Progenitor cell of endocrine pancreas (in vitro differentiated cells): Measurements from ENCODE around the gene MED16. TPM values are rescaled to one million over a fixed set of nuclear protein-coding genes. Genes with fewer than 3 reads are reported as not detected.

ENCODE experiments used
- DNase-seq: peaks from one replicate; pipeline ENCODE4 v3.0.0; 2021; ENCODE audit warnings: low spot score; ENCODE audit not compliant: unreplicated experiment
- H3K27ac Mint-ChIP-seq: 2 replicates; pipeline ENCODE4 v1.8.0; 2021; ENCODE audit warnings: mild to moderate bottlenecking, moderate library complexity, mixed read lengths
- H3K27me3 Mint-ChIP-seq: 2 replicates; pipeline ENCODE4 v1.8.0; 2021; ENCODE audit warnings: mixed read lengths
- H3K36me3 Mint-ChIP-seq: 2 replicates; pipeline ENCODE4 v1.8.0; 2022; ENCODE audit warnings: mixed read lengths; ENCODE audit not compliant: insufficient read depth
- H3K4me1 Mint-ChIP-seq: 2 replicates; pipeline ENCODE4 v1.8.0; 2021; ENCODE audit warnings: low read depth, mixed read lengths
- H3K4me3 Mint-ChIP-seq: 2 replicates; pipeline ENCODE4 v1.8.0; 2021; ENCODE audit warnings: low read depth, mild to moderate bottlenecking, moderate library complexity, mixed read lengths
- H3K9me3 Mint-ChIP-seq: 2 replicates; pipeline ENCODE4 v1.8.0; 2021; ENCODE audit warnings: low read depth, mixed read lengths
- total RNA-seq: library from RNA; stranded (reverse); gene quantifications from 2 replicates; pipeline ENCODE4 v1.2.1, GENCODE V29; 2021
- TF ChIP-seq, protein P1 (sequence below): fragments of 200-600 bp; sonication (generic); IDR thresholded peaks from one replicate; pipeline ENCODE4 v1.5.0; 2021; ENCODE audit warnings: antibody characterized with exemption, mild to moderate bottlenecking; ENCODE audit not compliant: unreplicated experiment

Gene MED16
- total RNA-seq, 1 donor from 2014 or later: 87.2 TPM

- DNase-seq: no peak
- Mint-ChIP-seq H3K36me3 (no peaks in the 10 kb centered on the region), H3K4me1 (peaks cover 8% of the 10 kb centered on the region), H3K4me3 (no peak overlapping the region), H3K27ac (no peak overlapping the region), H3K27me3 (no peaks in the 10 kb centered on the region), H3K9me3 (no peaks in the 10 kb centered on the region)
- TF ChIP-seq, protein P1, sequence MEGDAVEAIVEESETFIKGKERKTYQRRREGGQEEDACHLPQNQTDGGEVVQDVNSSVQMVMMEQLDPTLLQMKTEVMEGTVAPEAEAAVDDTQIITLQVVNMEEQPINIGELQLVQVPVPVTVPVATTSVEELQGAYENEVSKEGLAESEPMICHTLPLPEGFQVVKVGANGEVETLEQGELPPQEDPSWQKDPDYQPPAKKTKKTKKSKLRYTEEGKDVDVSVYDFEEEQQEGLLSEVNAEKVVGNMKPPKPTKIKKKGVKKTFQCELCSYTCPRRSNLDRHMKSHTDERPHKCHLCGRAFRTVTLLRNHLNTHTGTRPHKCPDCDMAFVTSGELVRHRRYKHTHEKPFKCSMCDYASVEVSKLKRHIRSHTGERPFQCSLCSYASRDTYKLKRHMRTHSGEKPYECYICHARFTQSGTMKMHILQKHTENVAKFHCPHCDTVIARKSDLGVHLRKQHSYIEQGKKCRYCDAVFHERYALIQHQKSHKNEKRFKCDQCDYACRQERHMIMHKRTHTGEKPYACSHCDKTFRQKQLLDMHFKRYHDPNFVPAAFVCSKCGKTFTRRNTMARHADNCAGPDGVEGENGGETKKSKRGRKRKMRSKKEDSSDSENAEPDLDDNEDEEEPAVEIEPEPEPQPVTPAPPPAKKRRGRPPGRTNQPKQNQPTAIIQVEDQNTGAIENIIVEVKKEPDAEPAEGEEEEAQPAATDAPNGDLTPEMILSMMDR: no peak
Measured at GRCh38 chr19:902446-903226, 9.6 kb upstream of the MED16 start.

GRCh38 chr19:902093-902370, 9.0 kb upstream of the MED16 start:
- TF ChIP-seq, protein P1: no peak
- no peaks in the 10 kb centered on the region for H3K27me3 Mint-ChIP-seq
- no peak overlapping the region for H3K27ac Mint-ChIP-seq
- H3K4me3 Mint-ChIP-seq: no peak overlapping the region
- no peak for DNase-seq
- peaks cover 8% of the 10 kb centered on the region for H3K4me1 Mint-ChIP-seq
- peaks cover 1% of the 10 kb centered on the region for H3K36me3 Mint-ChIP-seq
- no peaks in the 10 kb centered on the region for H3K9me3 Mint-ChIP-seq

DNA sequence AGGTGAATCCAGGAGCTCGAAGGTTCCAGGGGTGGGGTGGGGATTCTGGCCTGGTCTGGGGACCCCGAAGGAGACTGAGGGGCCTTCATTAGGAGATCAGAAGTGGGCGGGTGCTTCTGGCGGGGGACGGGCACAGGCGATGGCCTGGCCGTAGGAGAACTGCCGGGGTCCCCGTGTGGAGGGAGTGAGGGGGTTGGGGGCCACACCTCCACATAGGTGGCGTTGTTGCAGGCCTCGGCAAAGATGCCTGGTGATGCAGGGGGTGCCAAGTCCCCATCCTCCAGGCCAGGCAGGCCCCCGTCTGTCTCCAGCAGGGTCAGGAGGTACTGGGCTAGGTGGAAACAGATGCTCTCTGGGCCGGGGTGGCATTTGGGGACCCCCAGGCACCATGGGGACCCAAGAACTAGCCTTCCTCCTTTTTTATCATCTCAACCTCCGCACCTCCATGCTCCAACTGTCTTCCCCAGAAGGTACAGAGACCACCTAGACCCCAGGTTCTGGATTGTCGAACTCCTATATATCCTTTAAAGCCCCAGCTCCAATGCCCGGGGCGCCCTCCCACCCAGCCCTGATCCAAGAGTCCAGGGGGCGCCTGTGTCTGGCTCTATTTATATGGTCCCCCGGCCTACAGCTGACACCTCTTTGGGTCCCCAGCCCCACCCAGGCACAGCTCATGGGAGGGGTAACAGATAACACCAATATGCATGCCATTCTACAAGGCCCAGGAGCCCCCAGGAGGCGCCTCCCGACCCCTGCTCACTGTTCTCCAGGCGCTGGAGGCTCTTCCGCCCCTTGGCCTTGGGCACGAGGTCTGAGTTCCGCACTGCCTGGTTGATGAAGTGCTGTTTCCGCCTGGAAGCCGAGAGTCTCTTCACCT, 8.5 kb upstream of the MED16 start:
- Mint-ChIP-seq H3K27me3 (no peaks in the 10 kb centered on the region), H3K4me3 (no peak overlapping the region), H3K4me1 (peaks cover 8% of the 10 kb centered on the region), H3K36me3 (peaks cover 5% of the 10 kb centered on the region), H3K9me3 (no peaks in the 10 kb centered on the region), H3K27ac (no peak overlapping the region)
- no peak for DNase-seq
- TF ChIP-seq, protein P1: no peak

DNA sequence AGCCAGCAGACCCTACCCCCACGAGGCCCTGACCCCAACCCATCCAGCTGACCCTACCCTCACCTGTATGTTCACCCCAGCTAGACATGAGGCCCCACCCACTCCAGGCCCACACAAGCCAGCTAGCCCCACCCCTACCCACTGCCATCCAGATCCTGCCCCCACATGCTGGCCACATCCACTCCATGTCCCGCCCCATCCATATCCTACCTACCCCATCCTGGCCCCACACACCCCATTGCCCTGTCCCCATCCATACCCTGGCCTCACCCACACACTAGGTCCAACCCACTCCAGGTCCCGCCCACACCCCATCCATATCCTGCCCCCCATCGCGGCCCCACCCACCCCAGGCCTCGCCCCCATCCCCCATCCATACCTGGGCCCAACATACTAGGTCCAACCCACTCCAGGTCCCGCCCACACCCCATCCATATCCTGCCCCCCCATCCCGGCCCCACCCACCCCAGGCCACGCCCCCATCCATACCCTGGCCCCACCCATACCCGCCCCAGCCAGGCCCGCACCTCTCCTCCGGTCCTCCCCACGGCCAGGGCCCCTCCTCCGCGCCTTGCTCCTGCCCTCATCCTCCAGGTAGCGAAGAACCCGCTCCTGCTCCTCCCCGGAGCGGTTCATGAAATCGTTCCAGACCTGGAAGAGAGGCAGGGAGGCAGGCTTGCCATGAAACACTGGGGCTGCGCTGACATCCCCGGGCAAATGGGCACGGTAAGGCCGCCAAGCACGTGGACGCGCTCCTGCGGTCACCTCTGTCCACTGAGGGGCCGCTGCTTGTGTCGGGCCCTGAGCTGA, 7.5 kb upstream of the MED16 start:
- TF ChIP-seq, protein P1: no peak
- H3K4me3 Mint-ChIP-seq: no peak overlapping the region
- no peak for DNase-seq
- no peak overlapping the region for H3K27ac Mint-ChIP-seq
- peaks cover 5% of the 10 kb centered on the region for H3K36me3 Mint-ChIP-seq
- no peaks in the 10 kb centered on the region for H3K27me3 Mint-ChIP-seq
- peaks cover 8% of the 10 kb centered on the region for H3K4me1 Mint-ChIP-seq
- H3K9me3 Mint-ChIP-seq: no peaks in the 10 kb centered on the region

- H3K27ac Mint-ChIP-seq: no peak overlapping the region
- TF ChIP-seq, protein P1: no peak
- H3K27me3 Mint-ChIP-seq: no peaks in the 10 kb centered on the region
- no peaks in the 10 kb centered on the region for H3K9me3 Mint-ChIP-seq
- H3K4me3 Mint-ChIP-seq: no peak overlapping the region
- no peak for DNase-seq
- peaks cover 8% of the 10 kb centered on the region for H3K4me1 Mint-ChIP-seq
- peaks cover 5% of the 10 kb centered on the region for H3K36me3 Mint-ChIP-seq
Measured at GRCh38 chr19:900043-900301, 7.0 kb upstream of the MED16 start.
